ENCODE data around the gene PLA1A. TPM values are rescaled to one million over a fixed set of nuclear protein-coding genes. Genes with fewer than 3 reads are reported as not detected.
A peak's percentile ranks its signal among the peaks of the same experiment; 100 is the strongest.

The PLA1A gene
- total RNA-seq, 3 donors from 2014 or later, result 0.59 to 4.9 (median 2.1) TPM

- intact Hi-C loops (cut with DNase I; ENCODE audit: low total_unique reads), result no loop called here
- TF ChIP-seq POLR2AphosphoS5 (IDR thresholded peaks at IDR 0.05) (no peak), POLR2A (IDR thresholded peaks at IDR 0.05) (no peak), CTCF (IDR thresholded peaks at IDR 0.05) (no peak)
- H3K4me1 ChIP-seq, result no peaks in the 10 kb centered on the region
- no peak overlapping the region for H3K4me3 ChIP-seq
- H3K36me3 ChIP-seq, result no peaks in the 10 kb centered on the region
- no peak overlapping the region for H3K27ac ChIP-seq
- H3K9me3 ChIP-seq, result no peaks in the 10 kb centered on the region
- no peaks in the 10 kb centered on the region for H3K27me3 ChIP-seq
- DNase-seq (ENCODE audit: low spot score in 2 of 2), result no peak
Measured at GRCh38 chr3:119657887-119658702, 60.4 kb downstream of the PLA1A start.

GRCh38 chr3:119658994-119659393 is 61.3 kb downstream of the PLA1A start:
- TF ChIP-seq POLR2A (IDR thresholded peaks at IDR 0.05) (no peak), POLR2AphosphoS5 (IDR thresholded peaks at IDR 0.05) (no peak), CTCF (IDR thresholded peaks at IDR 0.05) (no peak)
- Histone ChIP-seq H3K27ac (peak overlapping the region in 1 of 2 donors; percentile 80), H3K9me3 (no peaks in the 10 kb centered on the region), H3K36me3 (no peaks in the 10 kb centered on the region), H3K27me3 (no peaks in the 10 kb centered on the region), H3K4me1 (no peaks in the 10 kb centered on the region), H3K4me3 (peak overlapping the region in 1 of 3 donors; percentile 32)
- DNase-seq (ENCODE audit: low spot score in 2 of 2), result no peak
- intact Hi-C loops (cut with DNase I; ENCODE audit: low total_unique reads), result no loop called here

- Histone ChIP-seq H3K27me3 (no peaks in the 10 kb centered on the region), H3K4me1 (no peaks in the 10 kb centered on the region), H3K36me3 (no peaks in the 10 kb centered on the region), H3K9me3 (no peaks in the 10 kb centered on the region), H3K27ac (peak overlapping the region; percentile 80), H3K4me3 (peak overlapping the region in 2 of 3 donors; percentile 32 to 39)
- intact Hi-C loops (cut with DNase I; ENCODE audit: low total_unique reads), result no loop called here
- DNase-seq (ENCODE audit: low spot score in 2 of 2), result no peak
- no peak for TF ChIP-seq POLR2AphosphoS5 (IDR thresholded peaks at IDR 0.05)
- no peak for TF ChIP-seq CTCF (IDR thresholded peaks at IDR 0.05)
- TF ChIP-seq POLR2A (IDR thresholded peaks at IDR 0.05), result no peak
Measured at GRCh38 chr3:119659606-119660291, 62.1 kb downstream of the PLA1A start.

- peak within 1 kb of the TSS in 2 of 3 donors; percentile 32 to 39 for H3K4me3 ChIP-seq
- DNase-seq (ENCODE audit: low spot score in 2 of 2), result peak in 1 of 2 donors; percentile 69
Measured at GRCh38 chr3:119660474-119661440, 63.1 kb downstream of the PLA1A start, which contains the start of gene POPDC2. Gene POPDC2, minus strand, starts transcription at chr3:119660589. Its CDS starts 166 bp downstream, at chr3:119660423.

More at GRCh38 chr3:119660474-119661440, 63.1 kb downstream of the PLA1A start, which contains the start of gene POPDC2:
- Histone ChIP-seq H3K9me3 (no peaks in the 10 kb centered on the region), H3K4me1 (no peaks in the 10 kb centered on the region), H3K27me3 (no peaks in the 10 kb centered on the region), H3K27ac (peak within 1 kb of the TSS; percentile 80), H3K36me3 (no peaks in the 10 kb centered on the region)
- intact Hi-C loops (cut with DNase I; ENCODE audit: low total_unique reads), result no loop called here
- TF ChIP-seq POLR2AphosphoS5 (IDR thresholded peaks at IDR 0.05), result peak in 1 of 3 donors; percentile 42
- no peak for TF ChIP-seq CTCF (IDR thresholded peaks at IDR 0.05)
- no peak for TF ChIP-seq POLR2A (IDR thresholded peaks at IDR 0.05)
